Erythroblast (primary cell): ENCODE results near the gene KLHDC8A.
"Not testable (repeated sequence)": the region's sequence is repeated elsewhere in the genome, so short reads cannot be mapped to it uniquely, and the experiment has no call there.

ENCODE experiments used
- DNase-seq, 2 experiments: peaks; one replicate each; lab custom pipeline; 2025; lab: John Stamatoyannopoulos, UW
- GATA1 ChIP-seq: IDR thresholded peaks from 2 replicates; pipeline ENCODE4 v1.6.1; 2011; ENCODE audit warnings: low read depth, mild to moderate bottlenecking, control low read depth, low read length, moderate library complexity
- POLR2A ChIP-seq: IDR thresholded peaks from 2 replicates; pipeline ENCODE4 v1.6.1; 2011; ENCODE audit warnings: mild to moderate bottlenecking, low read length

The KLHDC8A gene

DNA sequence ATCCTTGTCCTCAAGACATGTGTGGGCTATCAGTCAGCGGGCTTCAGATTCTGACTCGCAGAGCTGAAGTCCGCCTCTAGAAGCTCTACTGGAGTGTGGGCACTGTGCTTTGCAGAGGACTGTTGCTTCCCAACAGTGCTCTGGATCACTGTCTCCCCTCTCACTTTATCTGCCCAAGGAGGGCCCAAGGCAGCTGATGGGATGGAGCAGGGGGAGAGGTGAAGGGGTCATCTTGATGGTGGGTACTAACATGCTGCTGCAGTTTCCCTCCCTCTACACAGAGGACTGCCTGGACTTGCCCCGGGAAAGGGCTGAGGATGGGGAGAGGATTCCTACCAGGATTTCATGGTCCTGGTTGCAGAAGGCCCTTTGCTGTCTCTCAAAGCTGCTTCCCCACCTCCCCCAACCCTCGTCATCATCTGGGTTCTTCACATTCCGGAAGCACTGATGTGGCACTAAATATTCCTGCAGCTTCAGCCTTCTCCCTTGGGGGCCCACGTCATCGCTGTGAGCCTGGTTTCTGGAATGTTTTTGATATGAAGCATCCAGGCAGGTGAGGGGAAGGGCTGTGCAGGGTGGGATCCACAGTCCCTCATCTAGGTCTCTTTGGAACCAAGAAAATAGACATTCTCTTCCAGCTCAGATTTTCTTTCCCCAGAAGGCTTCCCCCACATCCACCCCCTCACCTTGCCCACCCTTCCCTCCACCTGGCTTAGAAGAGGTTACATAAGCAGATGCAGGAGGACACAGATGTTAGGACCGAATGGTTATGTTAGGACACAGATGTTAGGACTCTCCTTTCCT, 58.3 kb downstream of the KLHDC8A start:
- TF ChIP-seq GATA1, result no peak
- no peak for TF ChIP-seq POLR2A

GRCh38 chr1:205297546-205298177, 59.1 kb downstream of the KLHDC8A start:
- not testable (repeated sequence) for DNase-seq

More for the DNA sequence above, 58.3 kb downstream of the KLHDC8A start:
- DNase-seq, result no peak

DNA sequence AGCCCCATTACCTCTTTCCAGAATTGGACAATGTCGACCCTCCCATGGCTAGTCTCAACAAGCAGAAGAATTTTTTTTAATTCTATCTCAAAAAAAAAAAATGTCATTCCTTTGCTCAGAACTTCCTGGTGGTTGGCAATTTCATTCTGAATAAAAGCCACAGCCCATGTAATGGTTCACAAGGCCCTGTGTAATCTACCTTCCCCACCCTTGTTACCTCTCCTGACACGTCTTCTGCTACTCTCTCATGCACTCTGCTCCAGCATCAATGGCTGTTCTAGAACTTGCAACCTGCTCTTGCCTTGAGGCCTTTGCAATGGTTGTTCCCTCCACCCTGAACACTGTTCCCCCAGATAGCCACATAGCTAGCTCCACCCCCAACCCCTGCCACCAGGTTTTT, 60.6 kb downstream of the KLHDC8A start:
- no peak for DNase-seq
- TF ChIP-seq POLR2A (no peak), GATA1 (no peak)

GRCh38 chr1:205294934-205295333, 61.8 kb downstream of the KLHDC8A start:
- TF ChIP-seq POLR2A, result no peak
- TF ChIP-seq GATA1, result no peak

DNA sequence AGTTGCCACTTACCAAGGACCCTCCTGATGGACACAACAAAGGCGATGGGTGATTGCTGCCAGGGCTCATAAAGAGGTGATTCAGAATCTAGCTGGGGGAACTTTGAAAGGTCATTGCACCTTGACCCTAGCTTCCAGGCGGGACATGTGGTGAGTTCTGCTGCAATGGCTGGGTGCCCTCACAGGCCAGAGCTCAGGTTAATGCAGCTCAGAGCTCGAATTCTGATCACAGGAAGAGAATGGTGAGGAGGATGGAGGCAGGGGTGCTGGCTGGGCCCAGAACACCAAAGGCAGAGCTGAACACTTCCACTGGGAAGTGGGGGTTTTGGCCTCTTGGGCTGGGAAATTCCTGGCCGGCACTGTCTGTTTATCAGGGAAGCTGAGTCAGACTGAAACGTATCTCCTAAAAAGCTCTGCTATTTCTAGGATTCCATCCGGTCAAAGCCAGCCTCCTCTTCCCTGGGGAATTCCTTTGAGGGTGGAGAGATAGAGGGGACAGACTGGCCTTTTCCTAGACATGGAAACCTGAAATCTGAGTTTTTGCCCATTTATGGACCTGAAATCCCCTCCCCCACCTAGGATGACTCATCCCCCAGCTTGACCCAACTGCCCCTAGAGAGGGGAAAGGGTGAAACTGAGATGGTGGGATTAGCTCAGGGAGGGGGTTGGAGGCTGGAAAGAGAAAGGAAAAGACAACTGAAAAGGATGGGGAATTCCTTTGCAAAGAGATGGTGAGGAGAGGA, 62.4 kb downstream of the KLHDC8A start:
- DNase-seq, result no peak

More at GRCh38 chr1:205294934-205295333, 61.8 kb downstream of the KLHDC8A start:
- no peak for DNase-seq

DNA sequence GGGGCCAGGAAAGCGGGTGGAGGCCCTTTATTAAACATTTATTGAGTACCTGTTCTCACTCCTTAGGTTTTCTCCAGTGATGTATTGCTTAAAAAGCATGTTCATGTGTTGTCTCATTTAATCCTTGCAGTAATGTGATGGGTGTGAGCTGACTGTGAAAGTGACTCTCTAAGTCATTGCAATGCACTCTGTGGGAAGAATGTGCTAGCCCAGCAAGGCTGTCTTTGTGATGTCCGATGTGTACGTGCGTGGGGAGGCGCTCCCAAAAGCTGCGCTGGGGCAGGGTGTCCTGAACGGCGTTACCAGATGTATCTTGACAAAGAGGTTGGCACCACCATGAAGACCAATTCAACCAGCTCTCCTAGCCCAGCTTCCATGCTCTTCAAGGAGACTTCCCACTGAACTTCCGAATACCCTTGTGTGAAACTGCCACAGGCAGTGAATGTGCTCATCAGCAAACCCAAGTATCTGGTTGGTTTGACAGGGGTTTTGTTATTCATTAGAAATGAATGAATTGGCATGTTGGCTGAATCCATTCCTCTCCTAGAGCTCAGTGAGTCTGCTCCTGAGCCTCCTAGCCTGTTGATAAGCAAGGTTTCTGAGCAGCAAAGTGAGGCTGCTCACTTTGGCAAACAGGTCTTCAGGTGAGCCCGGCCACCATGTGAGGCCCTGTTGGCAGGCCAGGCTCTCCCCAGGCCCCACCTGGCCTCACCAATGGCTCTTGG, 63.2 kb downstream of the KLHDC8A start:
- TF ChIP-seq POLR2A (no peak), GATA1 (no peak)
- DNase-seq, result no peak

More for the DNA sequence above, 62.4 kb downstream of the KLHDC8A start:
- no peak for TF ChIP-seq GATA1
- TF ChIP-seq POLR2A, result no peak

DNA sequence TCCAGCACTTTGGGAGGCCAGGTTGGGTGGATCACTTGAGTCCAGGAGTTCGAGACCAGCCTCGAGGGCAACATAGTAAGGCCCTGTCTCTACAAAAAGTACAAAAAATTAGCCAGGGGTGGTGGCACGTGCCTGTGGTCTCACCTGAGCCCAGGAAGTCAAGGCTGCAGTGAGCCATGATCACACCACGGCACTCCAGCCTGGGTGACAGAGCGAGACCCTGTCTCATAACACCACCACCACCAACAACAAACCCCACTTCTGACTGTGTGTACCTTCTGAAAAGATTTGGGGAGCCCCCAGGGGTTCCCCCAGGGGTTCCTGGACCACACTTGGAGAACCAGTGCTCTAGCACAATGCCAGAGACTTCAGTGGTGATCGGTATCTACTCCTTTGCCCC, 65.1 kb downstream of the KLHDC8A start:
- TF ChIP-seq GATA1, result no peak
- TF ChIP-seq POLR2A, result no peak
- no peak for DNase-seq

DNA sequence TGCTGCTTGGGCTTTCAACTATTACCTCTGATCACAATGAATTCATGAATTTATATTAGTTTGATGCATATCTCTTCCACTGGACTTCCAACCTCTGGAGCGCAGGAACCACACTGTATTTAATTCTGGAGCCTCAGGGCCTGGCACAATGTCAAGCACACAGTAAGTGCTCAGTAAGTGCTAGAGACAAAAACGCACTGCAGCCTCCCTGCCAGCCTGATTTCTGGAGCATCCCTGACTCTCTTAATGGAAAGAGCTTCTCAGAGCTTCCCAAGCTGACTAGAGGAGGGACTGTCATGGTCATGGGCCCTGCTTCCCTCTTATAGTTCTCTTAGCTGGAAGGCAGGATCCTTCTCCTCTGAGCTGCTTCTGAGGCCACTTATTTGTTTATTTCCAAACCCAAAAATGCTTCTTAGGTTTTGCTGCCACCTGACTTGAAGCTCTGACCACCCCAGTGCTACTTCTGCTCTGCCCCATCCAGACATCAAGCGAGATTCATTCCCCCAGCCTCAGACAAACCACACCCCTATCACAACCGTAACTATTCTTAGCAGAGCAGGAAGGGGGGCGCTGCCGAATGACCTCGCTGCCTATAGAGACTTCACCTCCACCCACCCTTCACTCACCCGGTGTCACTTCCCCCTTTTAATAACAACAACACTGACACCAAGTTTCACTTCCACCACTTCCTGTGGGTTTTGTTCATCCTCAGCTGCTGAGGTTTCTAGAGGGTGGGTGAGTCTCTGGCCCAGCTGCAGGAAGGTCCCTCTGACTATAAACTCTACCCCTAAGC, 68.8 kb downstream of the KLHDC8A start:
- TF ChIP-seq GATA1 (no peak), POLR2A (no peak)
- no peak for DNase-seq

- no peak for DNase-seq
- no peak for TF ChIP-seq POLR2A
- no peak for TF ChIP-seq GATA1
Observed at GRCh38 chr1:205287076-205287475, 69.6 kb downstream of the KLHDC8A start.

- no peak for DNase-seq
- TF ChIP-seq POLR2A (no peak), GATA1 (no peak)
Observed at GRCh38 chr1:205286335-205286950, 70.3 kb downstream of the KLHDC8A start.
